ENCODE results near the gene CHAD. TPM values are rescaled to one million over a fixed set of nuclear protein-coding genes. Genes with fewer than 3 reads are reported as not detected.

Gene CHAD
- polyA plus RNA-seq, 1 of the 3 experiments (the other 2 are of a cell fraction) = not detected

GRCh38 chr17:50430821-50431618 lies 37.7 kb downstream of the CHAD start:
- TF ChIP-seq FOXM1 (IDR thresholded peaks at IDR 0.05; ENCODE audit: low read depth) (no peak), ZBTB33 (IDR thresholded peaks at IDR 0.05; ENCODE audit: borderline replicate concordance, low read depth) (no peak), RAD21 (IDR thresholded peaks at IDR 0.05; ENCODE audit: low read length) (no peak)
- Histone ChIP-seq H2AFZ (ENCODE audit: low read depth) (no peak overlapping the region), H3K9ac (no peak overlapping the region), H3K27me3 (ENCODE audit: insufficient read depth) (no peaks in the 10 kb centered on the region), H3K9me3 (no peaks in the 10 kb centered on the region), H3K4me2 (no peak overlapping the region), H3K9me2 (no peaks in the 10 kb centered on the region), H3K36me3 (replicated peaks in 1 of 2; ENCODE audit: control insufficient read depth in 1 of 2, insufficient read depth in 2 of 2, low read length in 1 of 2) (no peaks in the 10 kb centered on the region), H3K27ac (ENCODE audit: low read depth in 2 of 2, low read length in 1 of 2) (no peak overlapping the region), H4K20me1 (ENCODE audit: insufficient read depth) (no peaks in the 10 kb centered on the region), H3K4me1 (ENCODE audit: control insufficient read depth in 1 of 2, insufficient read depth in 2 of 2, low read depth in 1 of 2, low read length in 1 of 2) (peaks cover 0 to 13% of the 10 kb centered on the region in 2 experiments; a peak in 1 of 4 replicates), H3K4me3 (ENCODE audit: low read depth in 2 of 2, low read length in 1 of 2) (no peak overlapping the region), H3K79me2 (ENCODE audit: insufficient read depth) (peaks cover 19% of the 10 kb centered on the region), H3F3A (replicated peaks; ENCODE audit: insufficient read depth) (peaks cover 9% of the 10 kb centered on the region)
- DNase-seq = no peak
- WGBS (ENCODE audit: low lambda C conversion rate) = 89% methylated on average over 4 of the region's 4 CpGs
- CTCF ChIA-PET = interaction anchor here (0.9 to 6.6 kb wide), 11 partner anchors 8 to 69 kb away, joined by 3 to 33 read pairs (median 4); partner anchors contain the start of genes LRRC59 and RSAD1
- POLR2A ChIA-PET = interaction anchor here (0.8 kb wide), 1 partner anchor 34 kb away, joined by 3 read pairs; the partner anchor contains the start of gene LRRC59

- Histone ChIP-seq H3K9ac (no peak overlapping the region), H3K27me3 (ENCODE audit: insufficient read depth) (no peaks in the 10 kb centered on the region), H3F3A (replicated peaks; ENCODE audit: insufficient read depth) (peaks cover 11% of the 10 kb centered on the region), H3K36me3 (replicated peaks in 1 of 2; ENCODE audit: control insufficient read depth in 1 of 2, insufficient read depth in 2 of 2, low read length in 1 of 2) (no peaks in the 10 kb centered on the region), H3K27ac (ENCODE audit: low read depth in 2 of 2, low read length in 1 of 2) (no peak overlapping the region), H3K4me3 (ENCODE audit: low read depth in 2 of 2, low read length in 1 of 2) (no peak overlapping the region), H3K4me2 (no peak overlapping the region), H3K79me2 (ENCODE audit: insufficient read depth) (peaks cover 29% of the 10 kb centered on the region), H3K9me2 (no peaks in the 10 kb centered on the region), H2AFZ (ENCODE audit: low read depth) (no peak overlapping the region), H3K9me3 (no peaks in the 10 kb centered on the region), H4K20me1 (ENCODE audit: insufficient read depth) (no peaks in the 10 kb centered on the region), H3K4me1 (ENCODE audit: control insufficient read depth in 1 of 2, insufficient read depth in 2 of 2, low read depth in 1 of 2, low read length in 1 of 2) (peaks cover 9 to 23% of the 10 kb centered on the region in 2 experiments; a peak in 2 of 4 replicates)
- CTCF ChIA-PET = interaction anchor here (1.2 to 2.2 kb wide), 7 partner anchors 9 to 71 kb away, joined by 3 to 9 read pairs (median 5); no protein-coding TSS in a partner anchor
- POLR2A ChIA-PET = no interaction called here
- DNase-seq = no peak
- 90% methylated on average over 4 of the region's 4 CpGs for WGBS (ENCODE audit: low lambda C conversion rate)
- no peak for TF ChIP-seq EP300 (IDR thresholded peaks at IDR 0.05; ENCODE audit: borderline replicate concordance in 1 of 2, low read depth in 1 of 2, low read length in 1 of 2)
- TF ChIP-seq RAD21 (IDR thresholded peaks at IDR 0.05; ENCODE audit: low read length) = no peak
- TF ChIP-seq EZH2phosphoT487 (IDR thresholded peaks at IDR 0.05; ENCODE audit: borderline replicate concordance, low read depth) = no peak
- no peak for TF ChIP-seq RFX5 (IDR thresholded peaks at IDR 0.05; ENCODE audit: low read length)
- no peak for TF ChIP-seq REST (IDR thresholded peaks at IDR 0.05; ENCODE audit: low read depth, low read length)
- no peak for TF ChIP-seq MXI1 (IDR thresholded peaks at IDR 0.05; ENCODE audit: low read depth, low read length)
- no peak for TF ChIP-seq SMC3 (IDR thresholded peaks at IDR 0.05; ENCODE audit: low read depth, low read length)
- no peak for TF ChIP-seq FOSL2 (IDR thresholded peaks at IDR 0.05; ENCODE audit: borderline replicate concordance, low read depth)
- TF ChIP-seq USF2 (IDR thresholded peaks at IDR 0.05; ENCODE audit: borderline replicate concordance, low read depth, low read length) = no peak
- no peak for TF ChIP-seq CHD2 (IDR thresholded peaks at IDR 0.05; ENCODE audit: low read length, partially characterized antibody)
- TF ChIP-seq RCOR1 (IDR thresholded peaks at IDR 0.05; ENCODE audit: low read length) = no peak
- no peak for TF ChIP-seq MEF2A (IDR thresholded peaks at IDR 0.05; ENCODE audit: borderline replicate concordance, low read depth)
- no peak for TF ChIP-seq NRF1 (IDR thresholded peaks at IDR 0.05; ENCODE audit: low read depth, low read length)
- no peak for TF ChIP-seq GABPA (IDR thresholded peaks at IDR 0.05; ENCODE audit: low read depth)
- no peak for TF ChIP-seq ELF1 (IDR thresholded peaks at IDR 0.05)
- no peak for TF ChIP-seq TCF12 (IDR thresholded peaks at IDR 0.05)
- TF ChIP-seq MAX (IDR thresholded peaks at IDR 0.05; ENCODE audit: low read depth) = no peak
- TF ChIP-seq RXRA (IDR thresholded peaks at IDR 0.05; ENCODE audit: borderline replicate concordance, low read depth) = no peak
- no peak for TF ChIP-seq POLR2AphosphoS5 (IDR thresholded peaks at IDR 0.05; ENCODE audit: low read depth, low read length)
These were observed 38.9 kb downstream of the CHAD start for GRCh38 chr17:50429793-50430192.
